ENCODE results near the gene APPL1. TPM values are rescaled to one million over a fixed set of nuclear protein-coding genes. Genes with fewer than 3 reads are reported as not detected.

APPL1 gene
- total RNA-seq, 2 donors from 2014 or later = 25.8 to 34.9 TPM

DNA sequence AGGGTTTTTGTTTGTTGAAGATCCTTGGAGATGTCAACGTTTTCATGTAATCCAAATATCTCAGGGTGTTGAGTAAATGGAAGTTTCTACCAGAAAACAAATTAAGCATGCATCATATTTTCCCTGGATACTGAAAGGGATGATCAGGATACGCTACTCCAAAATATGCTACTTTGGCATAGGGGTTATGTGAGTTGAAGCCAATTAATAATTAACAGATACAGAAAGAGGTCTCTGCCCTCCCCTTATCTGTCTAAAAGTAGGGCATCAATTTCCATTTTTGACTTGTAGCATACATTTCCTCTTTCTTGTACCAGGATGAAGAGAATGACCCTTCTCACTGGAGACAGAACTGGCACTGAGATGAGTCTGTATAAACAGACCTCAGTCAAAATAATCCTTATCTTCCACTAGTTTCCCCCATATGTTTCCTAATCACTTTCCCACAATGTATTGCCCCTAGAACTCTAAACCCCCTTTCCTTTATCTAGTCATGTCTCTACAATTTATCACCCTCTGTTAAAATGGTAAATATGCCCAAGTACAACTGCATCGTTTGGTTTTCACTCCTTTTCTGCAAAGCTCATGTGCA lies 82.3 kb downstream of the APPL1 start:
- no peaks in the 10 kb centered on the region for H3K27me3 ChIP-seq
- no peak for DNase-seq
- H3K4me3 ChIP-seq = no peak overlapping the region
- intact Hi-C loops (cut with DNase I) = no loop called here
- TF ChIP-seq, protein P1, sequence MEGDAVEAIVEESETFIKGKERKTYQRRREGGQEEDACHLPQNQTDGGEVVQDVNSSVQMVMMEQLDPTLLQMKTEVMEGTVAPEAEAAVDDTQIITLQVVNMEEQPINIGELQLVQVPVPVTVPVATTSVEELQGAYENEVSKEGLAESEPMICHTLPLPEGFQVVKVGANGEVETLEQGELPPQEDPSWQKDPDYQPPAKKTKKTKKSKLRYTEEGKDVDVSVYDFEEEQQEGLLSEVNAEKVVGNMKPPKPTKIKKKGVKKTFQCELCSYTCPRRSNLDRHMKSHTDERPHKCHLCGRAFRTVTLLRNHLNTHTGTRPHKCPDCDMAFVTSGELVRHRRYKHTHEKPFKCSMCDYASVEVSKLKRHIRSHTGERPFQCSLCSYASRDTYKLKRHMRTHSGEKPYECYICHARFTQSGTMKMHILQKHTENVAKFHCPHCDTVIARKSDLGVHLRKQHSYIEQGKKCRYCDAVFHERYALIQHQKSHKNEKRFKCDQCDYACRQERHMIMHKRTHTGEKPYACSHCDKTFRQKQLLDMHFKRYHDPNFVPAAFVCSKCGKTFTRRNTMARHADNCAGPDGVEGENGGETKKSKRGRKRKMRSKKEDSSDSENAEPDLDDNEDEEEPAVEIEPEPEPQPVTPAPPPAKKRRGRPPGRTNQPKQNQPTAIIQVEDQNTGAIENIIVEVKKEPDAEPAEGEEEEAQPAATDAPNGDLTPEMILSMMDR (IDR thresholded peaks at IDR 0.05) = no peak
- no peak overlapping the region for H3K9ac ChIP-seq (ENCODE audit: low read depth in 2 of 2, low read length in 2 of 2)
- no peaks in the 10 kb centered on the region for H3K4me1 ChIP-seq
- H3K36me3 ChIP-seq = no peaks in the 10 kb centered on the region
- no peaks in the 10 kb centered on the region for H3K9me3 ChIP-seq
- H3K27ac ChIP-seq = no peak overlapping the region

DNA sequence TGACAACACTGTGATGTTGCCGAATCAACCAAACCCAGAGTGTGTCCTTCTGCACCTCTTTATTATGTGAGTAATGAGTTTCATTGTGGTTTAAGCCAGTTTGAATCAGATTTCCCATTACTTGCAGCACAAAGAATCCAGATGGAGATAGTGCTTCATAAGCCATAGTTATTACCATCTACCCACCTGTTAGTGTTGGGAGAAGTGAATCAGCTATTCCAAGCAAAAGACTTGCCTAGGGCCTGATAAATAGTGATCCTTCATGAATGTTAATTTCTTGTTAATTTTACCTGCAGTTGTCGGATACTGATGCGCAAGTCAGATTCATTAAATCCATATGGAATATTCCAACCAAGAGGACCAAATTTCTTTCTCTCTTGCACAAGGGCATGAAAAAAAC lies 86.7 kb downstream of the APPL1 start:
- DNase-seq = no peak

More for the DNA sequence above, 86.7 kb downstream of the APPL1 start:
- Histone ChIP-seq H3K4me3 (no peak overlapping the region), H3K27ac (no peak overlapping the region), H3K36me3 (no peaks in the 10 kb centered on the region), H3K4me1 (no peaks in the 10 kb centered on the region), H3K9me3 (no peaks in the 10 kb centered on the region), H3K9ac (ENCODE audit: low read depth in 2 of 2, low read length in 2 of 2) (no peak overlapping the region), H3K27me3 (no peaks in the 10 kb centered on the region)
- intact Hi-C loops (cut with DNase I) = no loop called here
- TF ChIP-seq, protein P1 (IDR thresholded peaks at IDR 0.05) = no peak

Other genes starting within 250 kb of the APPL1 start
- under 1 TPM in 1 of 2 donors, not detected in 1; 0.27 TPM for gene SPATA12, start 167.1 kb upstream of the APPL1 start, total RNA-seq
- gene IL17RD, start 62.4 kb upstream of the APPL1 start, total RNA-seq = 1 to 10 TPM; 2.0 to 5.6 TPM
- under 1 TPM; 0.42 to 0.48 TPM for gene HESX1, start 27.8 kb upstream of the APPL1 start, total RNA-seq
- gene ASB14, start 65.0 kb downstream of the APPL1 start, total RNA-seq = not detected

Data from colonic mucosa (tissue), 4 donors.